CD14-positive monocyte (primary cell): ENCODE results near the gene SERPINE1. TPM values are rescaled to one million over a fixed set of nuclear protein-coding genes. Genes with fewer than 3 reads are reported as not detected.

Experiments used
- DNase-seq, 3 donors: peaks; one replicate each; pipeline ENCODE4 v3.0.0-alpha.2; 2011 to 2022
- H2AFZ ChIP-seq: 2 replicates; pipeline ENCODE4 v1.6.0; 2012; ENCODE audit warnings: mild to moderate bottlenecking, low read depth, low read length, inconsistent platforms; ENCODE audit not compliant: insufficient read depth, poor library complexity, severe bottlenecking
- H3K27ac ChIP-seq, 2 donors: 1 replicate in 1 of 2; 2 replicates in 1 of 2; pipeline ENCODE4 v1.5.1; 2012 to 2013; ENCODE audit warnings: low read length in 2 of 2, control low read depth in 1 of 2, inconsistent platforms in 1 of 2, low read depth in 1 of 2, mild to moderate bottlenecking in 1 of 2
- H3K27me3 ChIP-seq, 2 donors: one replicate each; pipeline versions ENCODE4 v1.6.0 to v1.6.1; 2011 to 2013; ENCODE audit warnings: low read length in 2 of 2; ENCODE audit not compliant: control insufficient read depth in 2 of 2, insufficient read depth in 2 of 2
- H3K36me3 ChIP-seq, 2 donors: replicated peaks in 1 of 2; 1 replicate in 1 of 2; 2 replicates in 1 of 2; pipeline versions ENCODE4 v1.5.1 to v1.6.1; 2012 to 2013; ENCODE audit warnings: low read length in 2 of 2, control low read depth in 1 of 2, inconsistent platforms in 1 of 2, mild to moderate bottlenecking in 1 of 2; ENCODE audit not compliant: insufficient read depth in 2 of 2, control insufficient read depth in 1 of 2
- H3K4me1 ChIP-seq, 2 donors: 1 replicate in 1 of 2; 2 replicates in 1 of 2; pipeline versions ENCODE4 v1.5.1 to v1.6.1; 2012 to 2013; ENCODE audit warnings: low read length in 2 of 2, control low read depth in 1 of 2, inconsistent platforms in 1 of 2, mild to moderate bottlenecking in 1 of 2, moderate library complexity in 1 of 2; ENCODE audit not compliant: insufficient read depth in 2 of 2, control insufficient read depth in 1 of 2
- H3K4me2 ChIP-seq: replicated peaks from 2 replicates; pipeline ENCODE3; 2012; ENCODE audit warnings: low read length, moderate library complexity, mild to moderate bottlenecking; ENCODE audit not compliant: poor library complexity, severe bottlenecking; ENCODE audit errors: extremely low read depth
- H3K4me3 ChIP-seq, 3 experiments: fragments of 200-600 bp in 1 of 3; sonication (generic) in 1 of 3; replicated peaks in 1 of 3; 1 replicate in 2 of 3; 2 replicates in 1 of 3; pipeline ENCODE4 v1.5.1; 2011 to 2013; ENCODE audit warnings: low read length in 3 of 3, mild to moderate bottlenecking in 3 of 3, control low read depth in 2 of 3, low read depth in 2 of 3, inconsistent platforms in 1 of 3, moderate library complexity in 1 of 3
- H3K79me2 ChIP-seq: 2 replicates; pipeline ENCODE4 v1.6.0; 2012; ENCODE audit warnings: mild to moderate bottlenecking, control low read depth, inconsistent platforms, low read length, moderate library complexity; ENCODE audit not compliant: insufficient read depth
- H3K9ac ChIP-seq: 2 replicates; pipeline ENCODE4 v1.6.0; 2017; ENCODE audit warnings: low read length, mild to moderate bottlenecking; ENCODE audit not compliant: insufficient read depth, poor library complexity, severe bottlenecking
- H3K9me3 ChIP-seq, 2 donors: replicated peaks in 1 of 2; 1 replicate in 1 of 2; 2 replicates in 1 of 2; pipeline versions ENCODE4 v1.5.1 to v1.6.1; 2012 to 2013; ENCODE audit warnings: low read length in 2 of 2, control low read depth in 1 of 2; ENCODE audit not compliant: control insufficient read depth in 1 of 2, insufficient read depth in 1 of 2
- H4K20me1 ChIP-seq: 2 replicates; pipeline ENCODE4 v1.6.0; 2012; ENCODE audit warnings: mild to moderate bottlenecking, low read length, control low read depth, moderate library complexity; ENCODE audit not compliant: insufficient read depth
- H3K27ac Mint-ChIP-seq, 7 donors: one replicate each; pipeline ENCODE4 v1.8.0; 2020; ENCODE audit warnings: mild to moderate bottlenecking in 7 of 7, mixed read lengths in 7 of 7, moderate library complexity in 6 of 7, inconsistent platforms in 2 of 7
- H3K27me3 Mint-ChIP-seq, 3 donors: one replicate each; pipeline ENCODE4 v1.8.0; 2021 to 2022; ENCODE audit warnings: low read depth in 3 of 3, mild to moderate bottlenecking in 3 of 3, mixed read lengths in 3 of 3, moderate library complexity in 3 of 3, inconsistent platforms in 1 of 3
- H3K36me3 Mint-ChIP-seq, 2 donors: one replicate each; pipeline ENCODE4 v1.8.0; 2020; ENCODE audit warnings: mixed read lengths in 2 of 2, inconsistent platforms in 1 of 2, mild to moderate bottlenecking in 1 of 2
- H3K4me1 Mint-ChIP-seq: one replicate; pipeline ENCODE4 v1.8.0; 2020; ENCODE audit warnings: mild to moderate bottlenecking, mixed read lengths
- H3K4me3 Mint-ChIP-seq, 2 donors: one replicate each; pipeline ENCODE4 v1.8.0; 2020; ENCODE audit warnings: mild to moderate bottlenecking in 2 of 2, mixed read lengths in 2 of 2, moderate library complexity in 1 of 2
- H3K9me3 Mint-ChIP-seq, 7 donors: one replicate each; pipeline ENCODE4 v1.8.0; 2020 to 2022; ENCODE audit warnings: mixed read lengths in 7 of 7, mild to moderate bottlenecking in 6 of 7, moderate library complexity in 6 of 7, inconsistent platforms in 2 of 7
- WGBS: methylation state at CpG from one replicate; pipeline ENCODE4 v1.1.5; 2013; ENCODE audit warnings: missing lambda C conversion rate; ENCODE audit not compliant: insufficient coverage; 5-methylcytosine and 5-hydroxymethylcytosine counted together
- intact Hi-C, 2 donors: fragments of 100-400 bp; cut with micrococcal nuclease; formaldehyde crosslinking; loops; one replicate each; pipeline versions ENCODE4 v1.15.0 to v1.15.1; 2023
- polyA plus RNA-seq, 3 donors: library from polyadenylated mRNA; depleted of rRNA in 1 of 3; unstranded in 2 of 3; stranded (reverse) in 1 of 3; fragments of 300-500 nt in 2 of 3; fragments of >200 nt in 1 of 3; fragmentation: Illumina TruSeq in 2 of 3; gene quantifications; 1 replicate in 2 of 3; 2 replicates in 1 of 3; pipeline ENCODE4 v1.2.3, GENCODE V29; 2012 to 2021
- TF ChIP-seq, protein P1 (sequence below): fragments of 200-600 bp; IDR thresholded peaks from one replicate; pipeline ENCODE4 v1.8.0; 2022; ENCODE audit warnings: antibody characterized with exemption, mild to moderate bottlenecking

SERPINE1 gene
- polyA plus RNA-seq, 3 donors: 0.07 to 0.21 (median 0.16) TPM

DNA sequence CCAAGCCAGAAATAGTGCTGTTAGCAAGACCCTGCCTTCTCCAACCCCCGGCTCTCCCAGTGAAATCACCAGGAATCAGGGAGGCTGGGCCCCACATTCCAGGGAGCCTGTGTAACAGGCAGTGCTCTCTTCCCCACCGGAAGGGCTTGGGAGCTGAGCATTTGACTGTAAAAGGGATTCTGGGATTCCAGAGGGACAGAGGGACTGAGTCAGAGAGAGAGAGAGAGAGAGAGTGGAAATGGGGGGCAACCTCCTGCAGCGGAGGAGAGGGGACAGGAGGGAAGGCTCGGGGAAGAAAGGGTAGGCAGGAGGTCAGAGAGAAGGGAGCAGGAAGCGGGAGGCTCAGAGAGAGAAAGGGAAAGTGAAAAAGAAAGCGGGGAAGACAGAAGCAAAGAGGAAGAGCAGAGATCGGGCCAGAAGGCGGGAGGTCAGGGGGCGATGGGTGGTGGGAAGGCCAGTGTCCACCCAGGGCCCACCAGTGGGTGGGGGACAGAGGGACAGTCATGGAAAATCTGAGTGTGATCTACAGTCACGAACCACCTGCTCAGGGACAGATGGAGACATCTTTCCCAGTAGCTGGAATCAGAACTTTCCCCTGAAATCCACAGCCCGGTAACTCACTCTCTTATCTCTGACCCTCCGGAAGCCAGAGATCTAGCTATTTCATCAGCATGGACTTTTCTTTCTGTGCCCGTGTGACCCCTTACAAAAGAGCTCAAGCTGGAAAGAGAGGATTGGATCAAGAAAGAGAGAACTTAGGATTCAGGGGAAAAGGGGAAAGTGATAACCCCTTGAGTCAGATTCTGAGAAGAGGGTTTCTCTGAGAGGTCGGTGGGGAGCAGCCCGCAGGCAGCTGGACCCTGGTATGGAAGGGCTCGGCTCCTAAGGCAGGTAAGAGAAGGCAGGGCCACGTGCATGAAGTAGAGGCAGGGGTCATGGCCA is 4.6 kb upstream of the SERPINE1 start:
- DNase-seq: peak; percentile 15 to 66 (median 51)
- Mint-ChIP-seq H3K27me3 (peaks cover 27 to 75% (median 44%) of the 10 kb centered on the region in 3 donors), H3K36me3 (peaks cover 0 to 2% of the 10 kb centered on the region in 2 donors), H3K9me3 (peaks cover 0 to 2% (median 0%) of the 10 kb centered on the region in 7 donors), H3K4me3 (peak overlapping the region; percentile 81 to 97), H3K4me1 (peaks cover 36% of the 10 kb centered on the region), H3K27ac (peak overlapping the region in 6 of 7 donors; percentile 32 to 92 (median 84))
- 16% methylated on average over 13 of the region's 17 CpGs for WGBS
- H3K4me3 ChIP-seq: peak overlapping the region; percentile 47 to 72 (median 61)
- H3K27me3 ChIP-seq: peaks cover 2 to 20% of the 10 kb centered on the region in 2 donors
- no peaks in the 10 kb centered on the region for H3K9me3 ChIP-seq
- H2AFZ ChIP-seq: peak overlapping the region; percentile 90
- H4K20me1 ChIP-seq: no peaks in the 10 kb centered on the region
- peaks cover 35 to 42% of the 10 kb centered on the region in 2 donors for H3K4me1 ChIP-seq
- peak overlapping the region; percentile 66 for H3K9ac ChIP-seq
- intact Hi-C loops: no loop called here
- H3K79me2 ChIP-seq: no peaks in the 10 kb centered on the region
- H3K36me3 ChIP-seq: no peaks in the 10 kb centered on the region
- H3K4me2 ChIP-seq: peak overlapping the region; percentile 69
- H3K27ac ChIP-seq: peak overlapping the region in 1 of 2 donors; percentile 70
- TF ChIP-seq, protein P1, sequence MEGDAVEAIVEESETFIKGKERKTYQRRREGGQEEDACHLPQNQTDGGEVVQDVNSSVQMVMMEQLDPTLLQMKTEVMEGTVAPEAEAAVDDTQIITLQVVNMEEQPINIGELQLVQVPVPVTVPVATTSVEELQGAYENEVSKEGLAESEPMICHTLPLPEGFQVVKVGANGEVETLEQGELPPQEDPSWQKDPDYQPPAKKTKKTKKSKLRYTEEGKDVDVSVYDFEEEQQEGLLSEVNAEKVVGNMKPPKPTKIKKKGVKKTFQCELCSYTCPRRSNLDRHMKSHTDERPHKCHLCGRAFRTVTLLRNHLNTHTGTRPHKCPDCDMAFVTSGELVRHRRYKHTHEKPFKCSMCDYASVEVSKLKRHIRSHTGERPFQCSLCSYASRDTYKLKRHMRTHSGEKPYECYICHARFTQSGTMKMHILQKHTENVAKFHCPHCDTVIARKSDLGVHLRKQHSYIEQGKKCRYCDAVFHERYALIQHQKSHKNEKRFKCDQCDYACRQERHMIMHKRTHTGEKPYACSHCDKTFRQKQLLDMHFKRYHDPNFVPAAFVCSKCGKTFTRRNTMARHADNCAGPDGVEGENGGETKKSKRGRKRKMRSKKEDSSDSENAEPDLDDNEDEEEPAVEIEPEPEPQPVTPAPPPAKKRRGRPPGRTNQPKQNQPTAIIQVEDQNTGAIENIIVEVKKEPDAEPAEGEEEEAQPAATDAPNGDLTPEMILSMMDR: no peak

GRCh38 chr7:101122933-101123702 is 3.8 kb upstream of the SERPINE1 start:
- Mint-ChIP-seq H3K4me3 (peak overlapping the region in 1 of 2 donors; percentile 52), H3K36me3 (peaks cover 0 to 2% of the 10 kb centered on the region in 2 donors), H3K27me3 (peaks cover 34 to 83% (median 50%) of the 10 kb centered on the region in 3 donors), H3K27ac (peak overlapping the region in 1 of 7 donors; percentile 92), H3K4me1 (peaks cover 37% of the 10 kb centered on the region), H3K9me3 (peaks cover 0 to 2% (median 0%) of the 10 kb centered on the region in 7 donors)
- Histone ChIP-seq H3K4me3 (no peak overlapping the region), H3K27ac (no peak overlapping the region), H3K9me3 (no peaks in the 10 kb centered on the region), H3K4me2 (no peak overlapping the region), H3K9ac (no peak overlapping the region), H4K20me1 (no peaks in the 10 kb centered on the region), H3K36me3 (no peaks in the 10 kb centered on the region), H2AFZ (peak overlapping the region; percentile 90), H3K27me3 (peaks cover 4 to 24% of the 10 kb centered on the region in 2 donors), H3K4me1 (peaks cover 35 to 42% of the 10 kb centered on the region in 2 donors), H3K79me2 (no peaks in the 10 kb centered on the region)
- intact Hi-C loops: no loop called here
- 98% methylated on average over 4 of the region's 11 CpGs for WGBS
- TF ChIP-seq, protein P1: no peak
- no peak for DNase-seq
